KMS-11 (cell line): ENCODE measurements around the gene SAMD8.

Source experiments
- H2AFZ ChIP-seq: fragments of 200-600 bp; sonication (generic); 2 replicates; pipeline ENCODE4 v1.6.1; 2016; ENCODE audit warnings: antibody characterized with exemption, mixed run types, low read depth
- H3K27ac ChIP-seq: fragments of 200-600 bp; sonication (generic); 2 replicates; pipeline ENCODE4 v1.6.1; 2016; ENCODE audit warnings: mild to moderate bottlenecking, mixed run types
- H3K27me3 ChIP-seq: fragments of 200-600 bp; sonication (generic); 2 replicates; pipeline ENCODE4 v1.6.1; 2017; ENCODE audit warnings: mild to moderate bottlenecking, low read depth, mixed run types, moderate library complexity; ENCODE audit not compliant: insufficient read depth
- H3K36me3 ChIP-seq: fragments of 200-600 bp; sonication (generic); 2 replicates; pipeline ENCODE4 v1.6.1; 2017; ENCODE audit warnings: mild to moderate bottlenecking, mixed run types; ENCODE audit not compliant: insufficient read depth
- H3K4me1 ChIP-seq: fragments of 200-600 bp; sonication (generic); 2 replicates; pipeline ENCODE4 v1.6.1; 2016; ENCODE audit warnings: mild to moderate bottlenecking, low read depth, mixed run types; ENCODE audit not compliant: poor library complexity, severe bottlenecking
- H3K4me2 ChIP-seq: fragments of 200-600 bp; sonication (generic); 2 replicates; pipeline ENCODE4 v1.7.0; 2016; ENCODE audit warnings: mild to moderate bottlenecking, mixed run types
- H3K4me3 ChIP-seq: fragments of 200-600 bp; sonication (generic); IDR thresholded peaks from 2 replicates; pipeline ENCODE4 v1.6.1; 2017; ENCODE audit warnings: low read depth, low read length, mixed read lengths; ENCODE audit not compliant: insufficient read depth
- H3K79me2 ChIP-seq: fragments of 200-600 bp; sonication (generic); 2 replicates; pipeline ENCODE4 v1.6.1; 2016; ENCODE audit warnings: low read depth, mixed run types; ENCODE audit not compliant: insufficient read depth
- H3K9ac ChIP-seq: fragments of 200-600 bp; sonication (generic); 2 replicates; pipeline ENCODE4 v1.6.1; 2016; ENCODE audit warnings: mild to moderate bottlenecking, mixed run types
- H4K20me1 ChIP-seq: fragments of 200-600 bp; sonication (generic); 2 replicates; pipeline ENCODE4 v1.6.1; 2016; ENCODE audit warnings: mild to moderate bottlenecking, mixed run types; ENCODE audit not compliant: insufficient read depth
- CTCF ChIP-seq: fragments of 200-600 bp; sonication (generic); conservative IDR thresholded peaks from 2 replicates; pipeline ENCODE4 v1.6.1; 2017; ENCODE audit warnings: low read depth, mild to moderate bottlenecking, antibody characterized with exemption, low read length, moderate library complexity, mixed read lengths

Gene SAMD8

GRCh38 chr10:75065076-75065475, 46.4 kb upstream of the SAMD8 start:
- no peak for TF ChIP-seq CTCF
- Histone ChIP-seq H3K4me2 (no peak overlapping the region), H4K20me1 (no peaks in the 10 kb centered on the region), H2AFZ (no peak overlapping the region), H3K27ac (no peak overlapping the region), H3K9ac (no peak overlapping the region), H3K79me2 (no peaks in the 10 kb centered on the region), H3K4me1 (peaks cover 9% of the 10 kb centered on the region), H3K27me3 (no peaks in the 10 kb centered on the region), H3K36me3 (no peaks in the 10 kb centered on the region), H3K4me3 (no peak overlapping the region)

GRCh38 chr10:75066271-75066670, 45.2 kb upstream of the SAMD8 start:
- H3K9ac ChIP-seq = no peak overlapping the region
- H3K4me3 ChIP-seq = no peak overlapping the region
- H3K36me3 ChIP-seq = no peaks in the 10 kb centered on the region
- no peaks in the 10 kb centered on the region for H3K27me3 ChIP-seq
- peaks cover 9% of the 10 kb centered on the region for H3K4me1 ChIP-seq
- no peaks in the 10 kb centered on the region for H3K79me2 ChIP-seq
- H3K27ac ChIP-seq = no peak overlapping the region
- TF ChIP-seq CTCF = no peak
- H2AFZ ChIP-seq = no peak overlapping the region
- H4K20me1 ChIP-seq = no peaks in the 10 kb centered on the region
- H3K4me2 ChIP-seq = no peak overlapping the region

DNA sequence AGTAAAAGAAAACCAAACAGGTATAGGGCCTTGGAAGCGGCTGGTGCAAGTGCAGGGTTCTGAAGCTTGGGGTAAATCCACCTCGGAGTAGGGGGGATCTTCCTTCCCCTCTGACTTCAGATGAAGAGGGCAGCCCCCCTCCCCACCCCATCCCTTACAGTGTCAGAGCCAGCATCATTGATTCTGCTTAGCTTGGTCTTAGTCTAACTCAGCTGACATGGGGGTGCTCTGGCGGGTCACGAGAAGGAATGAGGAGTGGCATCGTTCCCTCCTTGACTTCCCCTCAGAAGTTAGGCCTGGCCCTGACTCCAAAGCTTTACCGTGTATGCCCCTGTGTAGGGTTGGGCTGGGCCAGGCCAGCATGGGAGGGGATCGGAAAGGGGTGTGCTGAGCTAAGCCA, 44.2 kb upstream of the SAMD8 start:
- Histone ChIP-seq H3K4me3 (no peak overlapping the region), H3K4me2 (no peak overlapping the region), H3K9ac (no peak overlapping the region), H3K36me3 (no peaks in the 10 kb centered on the region), H3K79me2 (no peaks in the 10 kb centered on the region), H2AFZ (no peak overlapping the region), H4K20me1 (no peaks in the 10 kb centered on the region), H3K27me3 (no peaks in the 10 kb centered on the region), H3K27ac (no peak overlapping the region), H3K4me1 (peaks cover 9% of the 10 kb centered on the region)
- no peak for TF ChIP-seq CTCF

DNA sequence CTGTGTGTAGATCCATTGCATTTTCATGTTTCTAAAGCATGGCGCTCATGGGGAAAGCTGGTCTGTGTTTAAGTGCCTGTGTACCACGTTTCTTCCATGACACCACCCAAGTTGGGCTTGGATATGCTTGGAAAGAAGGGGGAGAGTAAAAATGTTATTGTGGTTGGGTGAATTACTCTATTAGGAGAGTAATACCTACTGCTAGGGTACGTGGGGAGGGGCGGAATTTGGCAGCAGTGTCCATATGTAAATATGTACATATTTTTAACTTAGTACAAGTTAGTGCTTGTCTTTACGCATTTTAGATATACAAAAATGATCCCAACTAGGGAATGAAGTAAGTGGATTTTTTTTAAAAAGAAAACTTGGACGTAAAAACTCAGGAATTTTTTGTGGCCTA, 42.9 kb upstream of the SAMD8 start:
- Histone ChIP-seq H3K27me3 (no peaks in the 10 kb centered on the region), H3K79me2 (no peaks in the 10 kb centered on the region), H2AFZ (no peak overlapping the region), H3K9ac (no peak overlapping the region), H3K27ac (no peak overlapping the region), H3K36me3 (no peaks in the 10 kb centered on the region), H3K4me2 (no peak overlapping the region), H4K20me1 (no peaks in the 10 kb centered on the region), H3K4me3 (no peak overlapping the region), H3K4me1 (peaks cover 9% of the 10 kb centered on the region)
- no peak for TF ChIP-seq CTCF

GRCh38 chr10:75070476-75070875, 41.0 kb upstream of the SAMD8 start:
- no peaks in the 10 kb centered on the region for H4K20me1 ChIP-seq
- H3K4me3 ChIP-seq = no peak overlapping the region
- H3K4me1 ChIP-seq = no peaks in the 10 kb centered on the region
- H3K4me2 ChIP-seq = no peak overlapping the region
- no peak for TF ChIP-seq CTCF
- no peak overlapping the region for H2AFZ ChIP-seq
- no peaks in the 10 kb centered on the region for H3K27me3 ChIP-seq
- no peaks in the 10 kb centered on the region for H3K79me2 ChIP-seq
- no peak overlapping the region for H3K27ac ChIP-seq
- H3K36me3 ChIP-seq = no peaks in the 10 kb centered on the region
- H3K9ac ChIP-seq = no peak overlapping the region
